ENCODE data around the gene FHL2. TPM values are rescaled to one million over a fixed set of nuclear protein-coding genes. Genes with fewer than 3 reads are reported as not detected.
"Not testable (repeated sequence)": the region's sequence is repeated elsewhere in the genome, so short reads cannot be mapped to it uniquely, and the experiment has no call there.

FHL2 gene
- total RNA-seq, 4 donors from 2014 or later: 53.7 to 99.2 (median 71.6) TPM

DNA sequence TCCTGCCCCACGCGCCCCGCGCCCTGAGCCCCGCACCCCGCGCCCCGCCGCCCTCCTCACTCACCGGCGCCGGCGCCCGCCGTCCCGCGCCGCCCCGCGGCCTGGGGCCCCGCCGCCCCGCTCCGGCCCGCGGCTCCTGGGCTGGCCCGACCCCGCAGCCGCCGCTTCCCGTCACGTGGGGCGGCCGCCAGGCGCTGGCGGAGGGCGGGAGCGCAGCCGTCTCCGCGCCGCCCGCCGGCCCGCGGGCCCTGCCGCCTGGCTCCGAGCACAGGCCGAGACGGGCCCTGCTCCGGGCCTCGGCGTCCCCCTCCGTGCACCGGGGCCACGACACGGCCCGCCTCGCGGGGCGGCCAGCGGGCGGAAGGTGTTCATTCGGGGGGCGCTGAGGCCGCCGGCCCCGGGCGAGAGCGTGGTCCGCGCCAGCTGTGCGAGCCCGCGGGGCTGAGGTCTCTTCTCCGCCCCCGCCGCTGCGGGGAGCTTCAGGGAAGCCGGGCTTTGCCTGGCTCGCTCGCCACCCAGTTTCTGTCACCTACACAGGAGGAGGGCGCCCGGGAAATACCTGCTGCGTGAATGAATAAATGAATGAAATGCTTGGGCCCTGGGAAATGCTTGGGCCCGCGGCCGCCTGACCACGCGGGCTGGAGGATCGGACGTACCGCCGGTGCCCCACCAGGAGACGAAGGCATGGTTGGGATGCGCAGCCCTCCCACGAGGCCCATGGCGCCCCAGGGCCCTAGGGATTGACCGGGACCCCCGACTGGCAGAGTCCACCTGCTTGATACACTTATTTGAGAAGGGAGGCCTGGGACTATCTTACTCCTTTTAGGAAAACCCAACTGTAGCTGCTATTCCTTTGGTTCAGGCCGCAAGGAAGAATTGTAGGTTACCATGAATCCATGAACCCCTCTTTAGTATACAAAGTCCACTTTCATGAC lies 69.0 kb downstream of the FHL2 start, which contains the start of gene TGFBRAP1:
TGFBRAP1 (minus strand) TSS at position 175 of the 935 bp plus-strand sequence. CDS start 21,434 bp downstream, outside the sequence.
- Histone ChIP-seq H3K4me1 (peaks cover 0 to 34% (median 12%) of the 10 kb centered on the region in 4 donors), H3K9me3 (no peaks in the 10 kb centered on the region), H3K27me3 (no peaks in the 10 kb centered on the region), H3K27ac (peak within 1 kb of the TSS in 3 of 4 donors; percentile 84 to 90 (median 88)), H3K4me3 (peak within 1 kb of the TSS; percentile 64 to 89 (median 76)), H3K36me3 (peaks cover 0 to 13% (median 0%) of the 10 kb centered on the region in 3 donors)
- WGBS, 2 donors: 3 to 5% methylated on average over 22 to 49 of the region's 101 CpGs
- TF ChIP-seq, protein P1, sequence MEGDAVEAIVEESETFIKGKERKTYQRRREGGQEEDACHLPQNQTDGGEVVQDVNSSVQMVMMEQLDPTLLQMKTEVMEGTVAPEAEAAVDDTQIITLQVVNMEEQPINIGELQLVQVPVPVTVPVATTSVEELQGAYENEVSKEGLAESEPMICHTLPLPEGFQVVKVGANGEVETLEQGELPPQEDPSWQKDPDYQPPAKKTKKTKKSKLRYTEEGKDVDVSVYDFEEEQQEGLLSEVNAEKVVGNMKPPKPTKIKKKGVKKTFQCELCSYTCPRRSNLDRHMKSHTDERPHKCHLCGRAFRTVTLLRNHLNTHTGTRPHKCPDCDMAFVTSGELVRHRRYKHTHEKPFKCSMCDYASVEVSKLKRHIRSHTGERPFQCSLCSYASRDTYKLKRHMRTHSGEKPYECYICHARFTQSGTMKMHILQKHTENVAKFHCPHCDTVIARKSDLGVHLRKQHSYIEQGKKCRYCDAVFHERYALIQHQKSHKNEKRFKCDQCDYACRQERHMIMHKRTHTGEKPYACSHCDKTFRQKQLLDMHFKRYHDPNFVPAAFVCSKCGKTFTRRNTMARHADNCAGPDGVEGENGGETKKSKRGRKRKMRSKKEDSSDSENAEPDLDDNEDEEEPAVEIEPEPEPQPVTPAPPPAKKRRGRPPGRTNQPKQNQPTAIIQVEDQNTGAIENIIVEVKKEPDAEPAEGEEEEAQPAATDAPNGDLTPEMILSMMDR (IDR thresholded peaks at IDR 0.05): no peak
- no peak for TF ChIP-seq POLR2A (IDR thresholded peaks at IDR 0.05)
- no peak for TF ChIP-seq EP300 (IDR thresholded peaks at IDR 0.05)
- no peak for DNase-seq (ENCODE audit: low spot score in 2 of 2)

DNA sequence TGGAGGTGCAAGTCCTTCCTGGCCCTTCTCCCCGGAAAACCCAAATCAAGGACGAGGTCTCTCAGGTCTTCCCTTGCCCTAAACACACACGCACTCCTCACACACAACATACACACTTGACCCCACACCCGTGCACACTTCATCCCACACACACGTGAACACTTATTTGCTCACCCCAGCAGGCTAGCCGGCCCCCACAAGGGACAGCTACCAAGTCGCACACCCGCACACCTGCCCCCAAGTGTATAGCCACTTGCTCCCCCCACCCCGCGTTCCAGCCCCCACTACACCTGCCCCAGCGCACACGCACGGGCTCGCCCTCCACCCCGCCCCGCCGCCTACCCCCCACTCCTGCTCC lies 69.7 kb downstream of the FHL2 start:
- peak overlapping the region; percentile 57 to 89 (median 64) for H3K4me3 ChIP-seq
- peak overlapping the region in 3 of 4 donors; percentile 78 to 90 (median 80) for H3K27ac ChIP-seq
- H3K4me1 ChIP-seq: peaks cover 0 to 41% (median 14%) of the 10 kb centered on the region in 4 donors
- DNase-seq (ENCODE audit: low spot score in 2 of 2): no peak
- no peaks in the 10 kb centered on the region for H3K9me3 ChIP-seq
- H3K27me3 ChIP-seq: no peaks in the 10 kb centered on the region
- peaks cover 0 to 8% (median 0%) of the 10 kb centered on the region in 3 donors for H3K36me3 ChIP-seq
- WGBS, 2 donors: 2% methylated on average over 8 to 17 of the region's 17 CpGs
- TF ChIP-seq EP300 (IDR thresholded peaks at IDR 0.05) (no peak), POLR2A (IDR thresholded peaks at IDR 0.05) (no peak)
- TF ChIP-seq, protein P1 (IDR thresholded peaks at IDR 0.05): no peak

DNA sequence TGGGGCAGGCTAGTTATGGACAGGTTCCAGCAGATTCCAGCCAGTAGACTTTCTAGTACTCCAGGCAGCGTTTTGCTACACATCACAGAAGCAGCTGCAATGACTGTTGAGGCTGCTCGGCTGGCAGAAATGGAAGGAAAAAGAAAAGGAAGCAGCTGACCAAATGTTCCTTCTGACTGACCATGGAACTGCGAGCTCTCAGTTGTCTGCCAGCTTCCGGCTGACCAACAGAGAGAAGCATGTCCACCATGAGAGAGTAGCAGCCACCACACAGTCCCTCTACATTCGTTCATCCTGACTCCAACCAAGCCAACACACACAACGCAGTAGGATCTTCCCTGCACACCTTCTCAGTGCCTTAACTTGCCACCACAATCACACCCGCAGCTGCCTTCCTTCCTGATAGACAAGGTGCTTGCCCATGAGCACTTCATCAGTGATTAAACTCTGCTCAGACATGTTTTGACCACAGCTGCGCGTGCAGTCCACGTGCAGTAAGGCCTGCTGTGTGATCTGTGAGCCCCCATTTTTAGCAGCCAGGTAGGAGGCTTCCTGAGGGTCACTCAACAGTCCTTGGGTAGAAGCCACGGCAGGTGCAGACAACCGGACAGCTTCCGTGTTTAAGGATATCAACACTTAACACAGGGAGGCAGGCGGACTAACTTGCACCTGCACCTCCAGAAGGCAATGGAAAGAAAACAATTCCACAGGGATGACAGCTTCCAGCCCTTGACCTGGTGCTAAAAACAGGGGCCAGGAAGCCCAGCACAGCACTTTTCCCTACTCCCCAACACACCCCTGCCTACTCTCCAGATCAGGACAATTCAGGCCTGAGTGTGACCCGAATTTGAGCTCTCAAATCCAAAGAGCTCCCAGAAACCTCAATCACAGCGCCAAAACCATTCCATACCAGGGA lies 70.3 kb downstream of the FHL2 start:
- H3K27ac ChIP-seq: peak overlapping the region in 3 of 4 donors; percentile 78 to 90 (median 80)
- 29 to 38% methylated on average over 16 of the region's 16 CpGs for WGBS, 2 donors
- H3K36me3 ChIP-seq: peaks cover 0 to 1% (median 0%) of the 10 kb centered on the region in 3 donors
- peaks cover 0 to 42% (median 14%) of the 10 kb centered on the region in 4 donors for H3K4me1 ChIP-seq
- H3K27me3 ChIP-seq: no peaks in the 10 kb centered on the region
- peak in 1 of 2 donors; percentile 22 for TF ChIP-seq POLR2A (IDR thresholded peaks at IDR 0.05)
- TF ChIP-seq, protein P1 (IDR thresholded peaks at IDR 0.05): no peak
- peak in 1 of 2 donors; percentile 41 for TF ChIP-seq EP300 (IDR thresholded peaks at IDR 0.05)
- peak overlapping the region; percentile 57 to 89 (median 64) for H3K4me3 ChIP-seq
- no peaks in the 10 kb centered on the region for H3K9me3 ChIP-seq
- peak in 1 of 2 donors; percentile 36 for DNase-seq (ENCODE audit: low spot score in 2 of 2)

DNA sequence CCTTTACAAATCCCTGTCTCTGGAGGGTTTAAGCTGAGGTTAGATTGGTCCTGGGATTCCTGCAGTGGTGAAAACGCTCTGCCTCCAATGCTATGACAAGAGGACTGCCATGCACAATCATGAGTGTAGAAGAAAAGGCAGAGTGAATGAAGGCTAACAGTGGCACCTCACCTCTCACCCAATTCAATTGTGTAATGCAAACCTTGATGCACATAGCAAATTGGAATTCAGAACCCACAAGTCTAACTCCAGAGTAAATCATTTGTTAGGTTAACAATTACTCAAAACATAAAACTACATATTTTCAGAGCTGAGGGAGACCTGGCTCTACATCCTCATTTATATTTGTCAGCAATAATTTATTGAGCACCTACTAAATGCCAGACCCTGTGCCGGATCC lies 71.2 kb downstream of the FHL2 start:
- Histone ChIP-seq H3K27me3 (no peaks in the 10 kb centered on the region), H3K27ac (peak overlapping the region in 2 of 4 donors; percentile 80 to 90), H3K4me1 (peaks cover 0 to 48% (median 14%) of the 10 kb centered on the region in 4 donors), H3K36me3 (peaks cover 0 to 6% (median 0%) of the 10 kb centered on the region in 3 donors), H3K4me3 (no peak overlapping the region), H3K9me3 (no peaks in the 10 kb centered on the region)
- 67 to 72% methylated on average over 2 of the region's 2 CpGs for WGBS, 2 donors
- DNase-seq (ENCODE audit: low spot score in 2 of 2): no peak
- TF ChIP-seq EP300 (IDR thresholded peaks at IDR 0.05): no peak
- TF ChIP-seq, protein P1 (IDR thresholded peaks at IDR 0.05): no peak
- no peak for TF ChIP-seq POLR2A (IDR thresholded peaks at IDR 0.05)

DNA sequence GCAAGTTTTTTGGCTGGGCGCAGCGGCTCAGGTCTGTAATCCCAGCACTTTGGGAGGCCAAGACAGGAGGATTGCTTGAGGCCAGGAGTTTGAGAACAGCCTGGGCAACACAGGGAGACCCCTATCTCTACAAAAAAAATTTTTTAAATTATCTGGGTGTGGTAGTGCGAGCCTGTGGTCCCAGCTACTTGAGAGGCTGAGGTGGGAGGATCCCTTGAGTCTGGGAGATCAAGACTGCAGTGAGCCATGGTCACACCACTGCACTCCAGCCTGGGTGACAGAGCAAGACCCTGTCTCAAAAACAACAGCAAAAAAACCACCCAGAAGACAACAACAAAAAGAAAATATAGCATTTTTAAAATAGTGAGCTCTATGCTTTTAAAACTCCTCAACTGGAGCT lies 71.6 kb downstream of the FHL2 start:
- not testable (repeated sequence) for H3K27ac ChIP-seq; H3K36me3 ChIP-seq; H3K4me3 ChIP-seq; H3K27me3 ChIP-seq; DNase-seq (ENCODE audit: low spot score in 2 of 2); H3K9me3 ChIP-seq
- peaks cover 0 to 48% (median 14%) of the 10 kb centered on the region in 4 donors for H3K4me1 ChIP-seq
- WGBS, 2 donors: 87 to 90% methylated on average over 3 of the region's 3 CpGs
